ENCODE results near the gene PKIG.

PKIG gene

DNA sequence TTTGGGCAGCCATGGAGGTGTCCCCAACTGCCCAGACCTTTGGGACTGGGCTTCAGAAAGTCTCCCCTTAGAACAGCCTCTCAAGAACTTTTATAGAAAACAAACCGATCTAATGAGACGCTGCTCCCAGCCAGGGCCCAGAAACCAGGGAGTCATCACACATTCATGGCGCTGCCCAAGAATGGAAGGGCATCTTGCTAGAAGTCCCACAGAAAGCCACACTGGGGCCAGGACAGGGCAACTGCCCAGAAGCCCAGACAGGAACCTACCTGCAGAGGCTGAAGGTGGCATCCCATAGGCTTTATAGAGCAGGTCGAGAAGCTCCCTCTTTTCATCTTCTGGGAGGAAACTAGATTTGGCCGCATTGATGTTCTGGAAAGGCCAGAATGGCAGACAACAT lies 37.7 kb downstream of the PKIG start:
- no peak for DNase-seq (ENCODE audit: low read depth)

DNA sequence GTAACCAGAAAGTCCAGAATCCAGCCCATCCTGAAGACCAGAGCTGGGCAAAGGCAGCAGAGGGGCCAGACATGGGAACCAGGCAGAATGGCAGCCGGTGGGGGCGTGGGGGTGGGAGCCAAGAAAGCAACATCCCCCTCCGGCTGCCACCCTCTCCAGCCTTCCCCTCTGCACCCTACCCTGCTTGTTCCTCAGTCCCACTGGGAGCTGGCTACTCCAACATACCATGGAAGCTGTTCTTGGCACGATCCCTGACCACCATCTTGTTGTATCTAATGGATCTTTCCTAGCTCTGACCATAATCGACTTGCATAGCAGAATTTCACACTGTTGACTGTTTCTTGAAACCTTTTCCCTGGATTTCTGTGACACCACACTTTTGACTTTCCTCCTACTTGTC lies 38.9 kb downstream of the PKIG start:
- DNase-seq (ENCODE audit: low read depth) = no peak

DNA sequence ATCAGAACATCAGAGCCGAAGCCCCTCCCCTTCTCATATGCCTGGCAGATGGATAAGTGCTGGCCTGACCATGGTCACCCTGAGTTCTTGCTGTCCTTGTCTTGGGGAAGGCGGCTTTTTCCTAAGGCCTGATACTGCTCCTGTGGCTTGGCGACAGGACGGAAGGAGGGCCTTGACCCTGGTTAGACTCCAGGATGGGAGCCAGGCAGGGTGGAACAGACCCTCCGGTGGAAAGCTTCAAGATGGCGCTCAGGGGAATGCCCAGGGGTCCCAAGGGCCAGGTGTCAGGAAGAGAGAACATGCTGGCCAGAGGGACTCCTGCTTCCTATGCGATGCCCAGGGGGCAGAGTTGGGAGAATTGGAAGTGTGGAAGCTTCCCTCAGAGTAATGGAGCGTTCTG lies 39.6 kb downstream of the PKIG start:
- no peak for DNase-seq (ENCODE audit: low read depth)

DNA sequence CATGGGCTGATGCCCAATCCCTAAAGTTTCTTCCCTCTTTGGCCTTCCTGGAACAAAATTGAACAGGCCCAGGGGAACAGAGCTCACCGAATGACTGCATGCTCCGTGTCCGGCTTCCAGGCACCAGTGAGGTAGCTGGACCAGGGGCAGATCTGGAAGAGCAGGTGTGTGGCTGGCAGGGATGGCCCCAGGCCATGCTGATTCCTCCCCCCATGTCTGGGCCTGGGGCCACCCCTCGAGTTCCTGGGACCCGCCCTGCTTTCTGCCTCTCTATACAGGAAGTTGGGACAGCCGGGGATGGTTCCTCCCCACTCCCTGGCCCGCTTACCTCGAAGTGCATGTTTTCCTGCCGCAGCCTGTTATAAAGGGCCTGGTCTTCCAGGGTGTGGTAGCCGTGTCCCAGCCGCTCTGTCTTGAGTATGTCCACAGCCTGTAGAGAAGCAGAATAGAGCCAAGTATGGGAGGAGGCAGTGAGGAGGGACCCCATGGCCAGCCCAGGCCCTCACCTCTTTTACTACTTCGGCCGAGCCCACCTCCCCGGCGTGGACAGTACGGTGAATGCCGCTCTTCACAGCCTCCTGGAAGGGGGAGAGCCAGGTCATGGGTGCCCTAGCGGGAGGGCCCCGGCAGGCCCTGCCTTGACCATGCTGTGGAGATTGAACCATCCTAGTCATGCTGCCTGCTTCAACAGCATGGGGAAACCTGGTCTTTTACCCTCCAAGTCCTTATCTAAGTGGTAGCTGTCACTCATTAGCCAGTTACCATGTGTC lies 40.3 kb downstream of the PKIG start:
- DNase-seq (ENCODE audit: low read depth) = no peak

DNA sequence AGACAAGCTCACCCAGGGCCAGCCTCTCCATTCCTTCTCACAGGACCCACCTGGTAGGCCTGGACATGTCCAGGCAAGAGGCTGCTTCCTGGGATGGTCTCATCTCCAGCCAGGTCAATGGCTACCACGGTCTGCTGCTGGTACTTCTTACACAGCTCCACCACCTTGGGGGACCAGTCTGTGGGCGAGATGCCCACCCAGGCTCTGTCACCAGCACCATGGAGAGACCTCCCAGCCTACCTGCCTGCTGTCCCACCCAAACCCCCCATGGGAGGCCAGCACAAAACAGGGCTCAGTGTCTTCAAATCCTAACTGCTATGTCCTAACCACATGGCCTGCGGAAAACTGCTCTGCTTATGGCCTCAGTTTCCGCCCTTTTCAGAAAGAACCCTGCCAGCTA lies 41.8 kb downstream of the PKIG start:
- no peak for DNase-seq (ENCODE audit: low read depth)

DNA sequence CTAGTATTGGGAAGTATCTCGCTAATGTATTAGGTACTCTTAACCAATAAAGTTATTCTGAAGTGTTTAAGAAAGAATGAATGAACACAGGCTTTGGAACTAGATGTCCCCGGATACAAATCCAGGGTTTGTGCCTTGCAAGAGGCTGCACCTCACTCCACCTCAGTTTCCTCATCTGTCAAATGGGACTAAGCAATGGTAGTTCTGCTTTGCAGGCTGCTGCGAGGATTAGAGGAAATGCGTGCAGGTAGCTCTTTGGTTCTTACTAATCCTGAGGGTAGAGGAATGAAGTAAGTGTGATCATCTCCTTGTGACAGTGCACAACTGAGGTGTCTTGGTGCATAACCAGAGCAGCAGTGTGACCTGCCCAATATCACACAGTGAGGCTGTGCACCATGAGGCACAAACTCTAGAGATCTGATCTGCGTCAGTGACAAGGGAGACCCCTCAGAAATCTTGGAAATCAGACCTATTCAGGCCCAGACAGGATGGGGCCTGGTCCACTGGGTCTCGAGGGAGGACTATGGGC lies 42.4 kb downstream of the PKIG start:
- no peak for DNase-seq (ENCODE audit: low read depth)

DNA sequence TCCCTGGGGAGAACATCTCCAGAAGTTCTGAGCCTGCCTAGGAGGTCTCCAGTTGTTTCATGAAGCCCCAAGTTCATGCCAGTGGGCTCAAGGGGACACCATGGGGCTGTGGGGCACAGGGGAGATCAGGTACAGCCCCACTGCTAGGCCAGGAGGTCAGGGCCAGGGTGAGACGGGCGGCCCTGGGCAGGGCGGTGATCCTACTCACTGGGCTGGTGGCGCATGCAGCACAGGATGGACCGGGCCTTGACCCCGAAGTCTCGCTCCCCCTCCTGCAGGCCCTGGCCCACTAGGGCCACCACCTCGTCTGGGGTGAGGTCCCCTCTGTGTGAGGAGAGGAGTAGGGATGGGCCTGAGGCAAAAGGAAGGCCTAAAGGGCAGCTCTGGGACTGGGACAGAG lies 43.0 kb downstream of the PKIG start:
- no peak for DNase-seq (ENCODE audit: low read depth)

DNA sequence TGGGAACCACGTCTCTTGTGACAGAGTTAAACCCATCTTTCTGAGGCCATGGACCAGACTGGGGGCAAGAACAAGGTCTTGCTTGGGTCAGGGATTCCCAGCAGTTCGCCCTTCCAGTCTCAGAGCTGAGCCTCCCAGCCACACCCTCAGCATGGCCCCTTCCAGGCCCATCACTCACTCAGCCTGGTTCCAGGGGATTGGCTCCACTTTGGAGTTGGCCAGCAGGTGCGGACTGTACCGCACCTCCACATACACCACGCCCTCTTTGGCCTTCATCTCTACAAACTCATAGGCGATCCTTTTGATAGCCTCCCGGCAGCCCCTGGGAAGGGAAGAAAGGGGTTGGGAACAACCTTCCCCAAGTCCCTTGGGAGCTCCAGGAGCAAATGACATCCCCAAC lies 43.9 kb downstream of the PKIG start:
- no peak for DNase-seq (ENCODE audit: low read depth)

DNA sequence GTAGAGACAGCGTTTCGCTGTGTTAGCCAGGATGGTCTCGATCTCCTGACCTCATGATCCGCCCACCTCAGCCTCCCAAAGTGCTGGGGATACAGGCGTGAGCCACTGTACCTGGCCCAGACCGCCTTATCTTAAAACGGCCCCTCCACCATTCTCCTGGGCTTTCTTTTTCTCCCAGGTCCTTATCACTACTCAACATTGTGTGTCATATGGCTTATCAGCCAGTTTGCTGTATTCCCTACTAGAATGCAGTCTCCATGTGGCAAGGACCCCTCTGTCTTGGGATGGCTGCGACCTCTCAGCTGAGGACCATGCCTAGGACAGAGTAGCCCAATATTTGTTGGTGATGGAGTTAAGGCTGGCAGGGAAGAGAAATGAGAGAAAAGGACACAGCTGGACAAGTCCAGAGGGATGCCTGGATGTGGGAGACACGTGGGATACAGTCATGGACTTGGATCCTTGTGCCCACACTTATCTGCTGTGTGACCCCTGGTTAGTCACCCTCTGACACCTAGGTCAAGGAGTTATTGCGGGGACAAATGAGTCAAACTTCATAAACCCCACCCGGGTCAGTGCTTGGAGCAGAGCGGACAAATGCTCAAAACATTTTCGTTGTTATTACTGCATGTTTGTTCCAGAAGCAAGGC lies 45.1 kb downstream of the PKIG start:
- no peak for DNase-seq (ENCODE audit: low read depth)

DNA sequence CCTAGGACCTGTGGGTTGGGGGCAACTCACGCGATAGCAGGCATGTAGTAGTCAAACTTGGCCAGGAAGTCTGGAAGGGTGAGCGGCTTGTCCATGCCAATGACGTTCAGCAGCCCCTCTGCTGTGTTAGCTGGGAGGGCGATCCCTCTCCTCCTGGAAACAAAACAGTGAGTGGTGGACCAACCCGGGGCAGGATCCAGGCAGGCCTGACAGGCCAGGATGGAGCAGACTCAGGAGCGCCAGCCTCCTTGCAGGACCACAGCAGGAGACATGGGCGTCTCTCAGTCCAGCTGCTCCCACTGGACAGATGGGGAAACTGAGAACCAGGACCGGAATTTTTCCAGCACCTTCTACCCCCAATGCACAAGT lies 46.6 kb downstream of the PKIG start:
- DNase-seq (ENCODE audit: low read depth) = no peak

DNA sequence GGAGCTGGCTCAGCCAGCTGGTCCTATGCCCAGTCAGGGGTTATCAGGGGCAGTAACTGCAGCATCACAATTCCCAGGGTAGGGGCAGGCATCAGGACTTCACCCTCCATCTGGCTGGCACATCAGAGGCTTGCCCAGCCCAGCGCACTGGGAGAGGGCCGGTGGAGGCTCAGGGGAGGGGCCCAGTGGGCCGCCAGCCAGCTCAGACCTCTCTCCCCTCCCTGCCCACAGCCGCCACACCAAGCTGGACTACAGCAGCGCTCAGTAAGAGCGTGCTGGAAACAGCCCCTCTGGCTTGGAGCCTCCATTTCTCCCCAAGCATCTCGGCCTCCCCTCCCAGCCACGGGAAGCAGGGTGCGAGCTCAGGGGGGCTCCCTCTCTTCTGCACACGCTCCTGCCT lies 47.2 kb downstream of the PKIG start:
- no peak for DNase-seq (ENCODE audit: low read depth)

DNA sequence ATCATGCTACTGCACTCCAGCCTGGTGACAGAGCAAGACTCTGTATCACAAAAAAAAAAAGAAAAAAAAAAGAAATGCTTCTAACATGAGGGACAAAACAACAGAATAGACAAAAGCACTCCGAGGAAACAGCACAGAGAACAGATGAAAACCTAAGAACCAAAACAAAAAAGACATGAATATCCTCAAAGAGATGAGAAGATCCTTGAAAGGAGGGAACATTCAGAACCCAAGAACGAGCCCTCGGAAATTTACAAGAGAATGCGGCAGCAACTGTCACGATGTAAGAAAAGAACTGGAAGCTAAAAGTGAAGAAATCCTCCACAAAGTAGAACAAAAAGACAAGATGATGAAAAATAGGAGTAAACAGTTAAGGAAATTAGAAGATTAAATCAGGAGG lies 47.9 kb downstream of the PKIG start:
- DNase-seq (ENCODE audit: low read depth) = no peak

DNA sequence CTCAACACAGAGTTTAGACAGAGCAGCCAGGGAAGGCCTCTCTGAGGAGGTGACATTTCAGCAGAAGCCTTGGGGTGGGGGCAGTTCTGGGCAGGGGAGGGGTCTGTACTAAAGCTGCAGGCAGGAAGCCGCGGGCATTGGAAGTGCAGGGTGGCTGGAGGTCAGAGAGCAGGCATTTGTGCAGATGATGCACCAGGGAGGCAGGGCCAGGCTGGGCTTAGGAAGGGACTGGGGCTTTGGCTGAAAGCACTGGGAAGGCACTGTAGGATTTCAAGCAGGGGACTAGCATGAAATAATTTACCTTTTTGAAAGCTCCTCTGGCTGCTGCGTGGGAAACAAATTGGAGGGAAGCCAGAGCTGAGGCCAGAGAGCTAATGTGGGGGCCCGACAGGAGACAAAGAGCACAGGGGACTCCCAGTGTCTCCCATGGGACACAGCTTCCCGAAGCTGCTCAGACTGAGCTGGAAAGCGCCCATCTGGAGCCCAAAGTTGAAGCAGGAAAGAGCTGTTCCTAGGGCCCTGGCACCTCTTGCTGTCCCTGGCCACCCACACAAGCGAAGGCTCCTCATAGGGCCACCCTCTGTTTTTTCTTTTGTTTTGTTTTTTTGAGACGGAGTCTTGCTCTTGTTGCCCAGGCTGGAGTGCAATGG lies 49.8 kb downstream of the PKIG start:
- DNase-seq (ENCODE audit: low read depth) = no peak

DNA sequence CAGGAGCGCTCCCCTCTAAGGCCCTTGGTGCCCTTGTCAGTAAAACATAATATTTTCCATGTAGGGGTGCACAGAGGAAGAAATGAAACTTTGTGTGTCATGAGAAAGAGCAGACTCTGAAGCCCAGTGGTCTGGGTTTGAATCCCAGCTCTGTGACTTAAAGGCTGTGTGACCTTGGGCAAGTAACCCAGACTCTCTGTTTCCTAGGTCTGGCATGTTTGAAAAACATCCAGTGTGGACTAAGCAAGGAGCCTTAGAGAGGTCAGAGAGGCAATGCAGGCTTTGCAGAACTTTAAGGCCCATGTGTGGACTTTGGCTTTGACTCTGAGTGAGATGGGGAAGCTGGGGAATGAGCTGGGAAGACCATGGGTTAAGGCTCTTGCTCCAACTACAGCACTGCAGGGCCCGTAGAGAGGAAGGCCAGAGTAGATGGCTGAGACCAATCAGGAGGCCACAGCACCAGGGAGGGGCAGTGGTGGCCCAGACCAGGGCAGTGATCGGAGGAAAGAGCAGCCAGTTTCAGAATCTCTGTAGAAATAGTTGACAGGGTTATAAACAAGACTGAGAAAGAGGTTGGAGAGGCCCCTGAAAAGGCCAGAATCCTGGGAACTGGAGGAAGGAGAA lies 50.9 kb downstream of the PKIG start:
- DNase-seq (ENCODE audit: low read depth) = no peak

DNA sequence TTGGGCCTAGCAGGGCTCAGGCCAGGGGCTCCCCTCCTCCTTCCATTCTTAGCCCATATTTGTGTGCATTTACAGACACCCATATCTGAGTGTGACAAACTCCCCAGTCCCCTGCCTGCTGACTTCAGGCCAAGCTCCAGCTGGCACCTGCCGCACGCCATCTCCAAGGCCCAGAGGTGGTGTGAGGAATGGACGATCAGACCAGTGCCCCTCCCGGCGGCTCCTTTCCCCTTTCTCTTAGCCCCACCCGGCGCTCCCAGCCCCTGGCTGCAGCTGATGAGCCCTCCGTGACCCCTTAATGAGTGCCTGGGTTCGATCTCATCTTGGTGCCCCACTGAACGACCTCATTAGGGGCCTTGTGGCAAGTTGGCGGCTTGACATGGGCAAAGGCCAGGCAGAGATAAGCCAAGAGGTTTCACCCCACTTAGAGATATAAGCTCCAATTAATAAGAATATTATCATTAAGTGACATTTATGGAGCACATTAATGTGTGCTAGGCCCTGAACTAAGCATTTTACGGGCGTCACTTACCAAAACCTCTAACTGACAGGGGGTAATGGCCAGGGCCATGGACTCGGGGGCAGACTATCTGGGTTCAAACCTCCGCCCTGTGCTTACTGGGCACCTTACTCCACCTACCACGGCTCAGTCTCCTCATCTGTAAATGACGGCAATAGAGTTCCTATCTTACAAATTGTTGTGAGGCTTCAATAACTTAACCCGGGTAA lies 51.7 kb downstream of the PKIG start:
- DNase-seq (ENCODE audit: low read depth) = no peak

DNA sequence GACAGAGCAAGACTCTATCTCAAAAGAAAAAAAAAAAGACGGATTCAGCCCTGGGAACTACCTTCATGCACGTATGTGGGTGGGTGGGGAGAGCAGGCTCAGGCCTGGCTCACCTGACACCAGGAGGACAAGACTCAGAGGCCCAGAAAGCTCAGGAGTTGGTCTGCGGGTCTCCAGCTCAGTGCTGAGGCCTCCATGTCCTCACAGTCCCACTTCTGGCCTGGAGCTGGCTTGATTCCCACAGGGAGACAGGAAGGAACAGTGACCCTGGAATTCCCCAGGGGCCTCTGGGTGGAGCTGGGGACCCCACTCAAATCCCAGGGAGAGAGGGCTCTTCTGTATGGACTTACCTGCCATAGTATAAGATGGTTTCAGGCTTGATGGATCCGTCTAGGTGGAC lies 53.5 kb downstream of the PKIG start:
- no peak for DNase-seq (ENCODE audit: low read depth)

DNA sequence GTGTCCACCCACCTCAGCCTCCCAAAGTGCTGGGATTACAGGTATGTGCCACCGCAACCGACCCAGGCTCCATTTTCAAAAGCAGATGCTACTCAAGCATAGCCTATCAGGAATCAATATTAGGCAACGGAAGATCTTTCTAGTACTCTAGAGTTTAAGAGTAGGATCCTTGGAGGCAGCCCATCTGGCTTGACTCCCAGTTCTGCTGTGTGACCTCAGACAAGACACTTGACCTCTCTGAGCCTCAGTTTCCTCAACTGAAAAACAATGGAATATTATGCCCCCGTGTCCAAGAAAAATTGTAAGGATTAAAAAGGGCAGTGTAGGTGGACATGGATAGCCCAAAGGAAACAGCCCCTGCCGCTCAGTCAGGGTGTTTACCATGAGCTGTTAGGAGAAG lies 54.7 kb downstream of the PKIG start:
- no peak for DNase-seq (ENCODE audit: low read depth)

DNA sequence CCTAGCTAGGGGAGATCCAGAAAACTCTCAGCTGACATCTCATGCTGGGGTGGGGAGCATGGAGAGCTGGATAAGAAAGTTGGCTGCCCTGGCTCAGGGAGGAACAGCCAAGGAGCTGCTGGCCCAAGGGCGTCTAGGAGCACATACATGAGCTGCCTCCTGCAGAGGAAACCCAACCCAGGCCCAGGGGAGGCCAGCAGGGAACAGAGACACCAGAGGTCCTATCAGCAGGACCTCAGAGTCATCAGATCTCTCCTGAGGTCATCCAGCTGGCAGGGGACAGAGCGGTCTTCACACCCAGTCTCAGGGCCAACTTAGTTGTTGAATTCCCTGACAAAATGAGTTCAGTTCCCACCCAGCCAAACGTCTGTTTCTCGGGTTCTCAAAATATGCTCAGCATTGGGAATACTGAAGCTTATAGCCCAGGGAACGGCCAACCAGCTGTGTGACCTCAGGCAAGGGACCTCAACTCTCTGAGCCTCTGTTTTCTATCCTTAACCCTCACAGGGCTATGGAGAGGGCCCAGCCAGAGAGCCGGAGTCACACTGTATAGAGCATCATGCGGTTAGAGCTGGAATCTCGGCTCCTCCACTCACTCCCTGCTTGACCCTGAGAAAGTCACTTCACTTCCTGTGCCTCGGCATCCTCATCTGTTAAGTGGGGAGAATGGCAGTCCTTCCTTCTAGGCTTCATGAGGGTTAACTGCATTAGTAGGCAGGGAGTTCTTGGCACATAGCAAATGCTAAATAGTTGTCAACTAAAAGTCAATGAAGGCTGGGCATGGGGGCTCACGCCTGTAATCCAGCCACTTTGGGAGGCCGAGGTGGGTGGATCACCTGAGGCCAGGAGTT lies 55.4 kb downstream of the PKIG start:
- DNase-seq (ENCODE audit: low read depth) = no peak

DNA sequence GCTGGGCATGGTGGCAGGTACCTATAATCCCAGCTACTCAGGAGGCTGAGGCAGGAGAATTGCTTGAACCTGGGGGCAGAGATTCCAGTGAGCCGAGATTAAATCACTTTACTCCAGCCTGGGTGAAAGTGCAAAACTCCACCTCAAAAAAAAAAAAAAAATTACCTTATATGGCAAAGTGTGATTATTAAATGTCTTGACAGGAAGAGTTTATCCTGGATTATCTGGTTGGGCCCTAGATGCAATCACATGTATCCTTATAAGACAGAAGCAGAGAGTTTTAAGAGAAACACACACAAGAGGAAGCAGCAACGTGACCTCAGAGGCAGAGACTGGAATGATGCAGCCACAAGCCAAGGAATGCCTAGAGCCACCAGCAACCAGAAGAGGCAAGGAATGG lies 58.1 kb downstream of the PKIG start:
- no peak for DNase-seq (ENCODE audit: low read depth)

DNA sequence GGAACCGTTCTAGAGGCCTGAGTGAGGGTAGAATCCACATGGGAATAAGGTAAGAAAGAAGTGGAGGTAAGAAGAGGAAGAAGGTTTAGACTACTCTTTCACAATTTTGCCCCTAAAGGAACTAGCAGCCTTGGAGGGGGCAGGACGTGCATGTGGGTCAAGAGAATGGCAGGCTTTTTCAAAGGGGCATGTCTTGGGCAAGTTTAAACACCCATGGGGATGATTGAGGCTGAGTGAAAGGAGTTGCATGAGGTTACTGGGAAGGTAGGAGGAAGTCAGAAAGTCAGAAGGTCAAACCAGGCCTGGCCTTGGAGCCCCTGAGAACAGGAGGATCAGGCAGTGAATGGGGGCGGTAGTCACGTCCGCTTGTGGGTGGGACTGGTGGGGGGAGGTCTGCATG lies 58.9 kb downstream of the PKIG start:
- DNase-seq (ENCODE audit: low read depth) = no peak

All from fibroblast of gingiva (primary cell).